Stimulated activated CD4-positive, alpha-beta T cell treated with anti-CD3 and anti-CD28 coated beads, Interleukin-2, amount 100 ng/mL, for 24 hours (primary cell): ENCODE results near the gene BCR.

Experiments used
- DNase-seq, 2 donors: peaks; one replicate each; pipeline ENCODE4 v3.0.0-alpha.2; 2020

BCR gene

DNA sequence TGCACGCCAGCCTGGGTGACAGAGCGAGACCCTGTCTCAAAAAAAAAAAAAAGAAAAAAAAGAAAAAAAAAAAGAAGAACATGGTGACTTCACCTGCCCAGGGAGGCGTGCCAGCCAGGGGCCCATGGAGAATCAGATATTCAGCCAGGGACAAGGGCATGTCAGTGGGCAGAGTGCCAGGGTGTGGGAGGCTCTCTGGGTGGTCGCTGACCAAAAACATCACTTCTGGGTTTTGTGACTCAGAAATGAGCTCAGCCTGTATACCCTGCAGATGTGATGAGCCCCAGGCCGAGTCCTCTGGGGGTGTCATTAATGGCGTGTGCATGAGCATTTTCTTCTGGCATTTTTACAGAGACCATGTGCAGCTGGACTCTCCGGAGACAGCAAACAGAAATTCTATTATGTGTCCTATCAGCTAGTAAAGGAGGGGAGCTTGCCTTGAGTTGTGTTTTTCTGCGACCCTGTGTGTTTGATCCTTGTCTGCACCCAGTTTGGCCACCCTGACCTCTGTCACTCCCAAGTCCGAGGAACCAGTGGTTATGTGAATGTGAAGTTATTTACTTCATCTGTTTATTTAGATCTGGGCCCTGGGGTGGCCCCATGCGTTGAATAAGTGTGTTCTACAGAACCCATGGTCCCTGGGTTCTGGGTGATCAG is 53.6 kb downstream of the BCR start:
- peak; percentile 64 to 73 for DNase-seq

DNA sequence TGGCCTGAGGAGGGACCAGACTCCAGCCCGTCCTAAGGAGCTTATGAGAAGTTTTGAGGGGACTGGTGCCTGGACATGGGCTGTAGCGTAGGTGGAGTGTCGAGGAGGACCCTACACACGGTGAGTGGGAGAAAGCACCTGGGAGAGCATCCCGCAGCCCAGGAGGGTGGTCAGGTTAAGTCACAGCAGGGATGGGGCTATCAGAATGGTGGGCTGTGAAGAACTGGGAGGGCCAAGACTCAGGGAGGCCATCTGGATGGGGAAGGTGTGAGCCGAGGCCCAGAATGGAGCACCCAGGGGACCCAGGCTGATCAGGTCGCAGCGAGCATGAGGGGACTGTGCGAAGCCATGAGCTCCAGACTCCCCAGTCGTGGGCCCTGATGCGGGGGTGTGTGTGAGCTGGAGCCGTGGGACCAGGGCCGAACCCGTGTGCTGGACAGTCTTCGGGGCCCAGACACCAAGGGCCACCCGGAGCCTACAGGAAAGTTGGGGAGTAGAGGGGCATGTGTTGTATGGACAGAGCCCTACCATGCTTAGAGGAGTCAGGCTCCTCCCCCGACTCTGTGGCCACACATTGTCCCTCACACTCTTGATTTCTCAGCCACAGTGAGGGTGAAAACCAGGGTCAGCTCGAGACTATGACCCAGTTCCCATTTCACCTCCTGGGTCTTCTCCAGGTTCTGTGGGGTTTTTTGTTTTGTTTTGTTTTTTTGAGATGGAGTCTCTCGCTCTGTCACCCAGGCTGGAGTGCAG is 54.3 kb downstream of the BCR start:
- no peak for DNase-seq

DNA sequence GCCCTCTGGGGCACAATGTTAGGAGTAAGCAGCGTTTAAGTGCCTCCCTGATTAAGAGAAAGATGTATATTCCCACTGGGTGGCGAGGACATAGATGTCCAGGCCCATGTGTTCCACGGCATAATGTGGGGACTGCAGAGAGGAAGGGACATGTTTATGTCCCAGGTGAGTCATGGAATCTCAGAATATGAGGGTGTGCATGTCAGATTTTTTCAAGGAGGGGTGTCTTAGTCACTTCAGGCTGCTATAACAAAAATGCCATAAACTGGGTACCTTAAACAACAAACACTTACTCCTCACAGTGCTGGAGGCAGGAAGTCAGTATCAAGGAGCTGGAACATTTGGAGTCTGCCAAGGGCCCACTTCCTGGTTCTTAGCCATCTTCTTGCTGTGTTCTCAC is 55.1 kb downstream of the BCR start:
- no peak for DNase-seq

DNA sequence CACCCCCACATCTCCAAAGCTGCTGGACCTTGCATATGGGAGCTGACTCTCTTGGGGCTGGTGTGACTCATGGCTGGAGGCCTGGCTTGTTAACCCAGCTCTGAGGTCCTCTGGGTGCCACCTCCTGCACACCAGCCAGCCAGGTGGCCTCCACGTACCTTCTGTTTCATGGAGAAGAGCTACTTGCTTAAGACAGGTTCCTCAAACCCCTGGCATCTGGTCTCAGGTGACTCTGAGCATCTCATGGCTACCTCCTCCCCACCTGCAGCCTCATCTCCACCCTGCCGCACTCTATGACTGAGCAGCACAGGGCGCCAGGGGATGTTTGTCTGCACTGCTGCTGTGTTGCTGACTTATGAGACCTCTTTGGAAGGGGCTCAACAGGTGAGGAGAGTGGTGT is 55.7 kb downstream of the BCR start:
- no peak for DNase-seq

DNA sequence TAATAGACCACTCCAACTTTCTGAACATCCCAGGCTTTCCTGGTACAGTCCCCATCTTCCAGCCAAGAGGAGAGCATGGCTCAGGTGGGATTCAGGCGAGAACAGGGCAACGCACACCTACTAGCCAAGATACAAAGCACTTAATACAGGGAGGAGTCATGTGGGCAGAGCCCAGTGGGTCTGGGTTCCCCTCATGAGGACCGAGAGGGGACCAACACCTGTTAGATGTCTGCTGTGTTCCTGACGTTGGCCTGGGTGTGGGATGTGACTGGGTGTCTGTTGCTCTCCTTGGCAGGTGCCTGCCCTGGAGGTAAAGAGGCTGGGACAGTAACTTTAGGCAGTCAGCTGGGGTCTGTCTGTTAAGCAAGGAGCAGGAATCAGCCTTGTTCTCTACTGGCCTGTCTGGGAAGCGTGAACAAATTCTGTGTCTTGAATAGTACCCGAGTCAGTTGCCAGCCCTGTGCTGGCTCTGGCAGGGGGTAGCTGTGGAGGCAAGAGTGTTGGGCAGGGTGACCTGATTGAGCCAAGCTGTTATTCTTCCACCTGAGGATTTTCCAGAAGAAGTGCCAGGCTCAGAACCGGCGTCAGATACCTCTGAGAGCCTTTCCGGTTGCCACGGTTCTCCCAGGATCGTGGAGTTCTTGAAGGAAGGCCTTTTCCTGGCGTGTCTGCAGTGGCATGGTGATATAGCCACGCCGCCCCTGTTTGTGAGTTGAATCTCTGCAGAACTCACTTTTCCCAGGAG is 56.3 kb downstream of the BCR start:
- no peak for DNase-seq

DNA sequence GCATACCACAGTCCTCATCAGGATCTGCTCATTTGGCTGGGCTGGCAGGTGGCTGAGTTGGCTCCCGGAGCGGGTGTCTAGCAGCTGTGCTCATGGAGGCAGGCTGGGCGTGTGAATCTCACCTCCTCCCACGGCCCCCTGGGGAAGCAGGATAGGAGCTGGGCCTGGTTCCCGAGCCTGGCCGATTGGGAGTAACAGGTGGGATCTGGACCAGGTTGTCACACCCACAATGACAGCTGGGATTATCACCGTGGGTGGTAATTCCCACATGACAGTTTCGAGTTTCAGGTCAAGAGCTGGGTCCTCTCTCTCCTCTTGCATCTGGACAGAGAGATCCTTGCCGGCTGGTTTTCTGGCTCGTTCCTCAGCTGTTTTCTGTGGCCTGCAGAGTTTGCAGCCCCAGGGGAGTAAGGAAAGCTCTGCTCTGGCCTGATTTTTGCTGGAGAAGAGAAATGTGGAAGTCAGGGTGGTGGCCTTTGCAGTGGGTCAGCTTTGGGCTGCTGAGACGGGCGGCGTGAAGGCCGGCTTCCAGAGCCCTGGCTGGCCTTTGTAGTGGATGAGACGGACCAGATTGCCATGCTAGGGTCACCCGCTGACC is 57.0 kb downstream of the BCR start:
- DNase-seq, result no peak

DNA sequence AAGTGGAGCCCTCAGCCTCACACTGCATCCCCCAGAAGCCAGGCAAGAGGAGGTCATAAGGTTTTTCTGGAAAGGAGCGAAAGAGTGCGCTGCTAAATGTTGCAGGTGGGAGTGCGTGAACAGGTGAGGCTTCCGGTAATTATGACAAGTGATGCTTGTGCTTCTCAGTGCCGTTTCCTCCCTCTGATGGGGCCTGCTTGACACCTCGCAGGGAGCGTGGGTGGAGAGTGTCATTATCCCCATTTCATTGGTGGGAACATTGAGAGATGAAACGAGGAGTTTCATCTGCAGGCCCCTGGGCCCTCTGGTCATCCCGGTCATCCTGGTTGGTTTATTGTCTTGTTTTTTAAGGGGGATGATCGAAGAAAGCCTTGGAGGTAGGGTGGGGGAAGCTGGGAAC is 57.5 kb downstream of the BCR start:
- peak; percentile 57 for DNase-seq

DNA sequence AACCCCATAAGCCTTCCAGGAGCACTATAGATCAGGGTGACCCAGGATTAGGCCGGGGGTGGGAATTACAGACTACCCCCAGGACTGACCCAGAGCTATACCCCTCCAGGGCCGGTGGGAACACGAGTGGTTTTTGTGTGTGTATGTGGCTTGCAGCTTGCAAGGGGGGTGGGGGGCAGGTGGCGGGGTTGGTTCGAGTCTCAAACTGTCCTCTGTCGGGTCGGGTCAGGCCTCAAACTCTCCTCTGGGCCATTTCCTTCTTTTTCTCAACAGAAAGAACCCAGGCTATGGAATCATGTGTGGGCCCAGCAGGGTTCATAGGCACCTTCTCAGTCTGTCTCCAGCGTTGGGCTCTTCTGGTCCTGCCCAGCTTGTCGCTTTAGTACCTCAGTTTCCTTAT is 58.4 kb downstream of the BCR start:
- no peak for DNase-seq

DNA sequence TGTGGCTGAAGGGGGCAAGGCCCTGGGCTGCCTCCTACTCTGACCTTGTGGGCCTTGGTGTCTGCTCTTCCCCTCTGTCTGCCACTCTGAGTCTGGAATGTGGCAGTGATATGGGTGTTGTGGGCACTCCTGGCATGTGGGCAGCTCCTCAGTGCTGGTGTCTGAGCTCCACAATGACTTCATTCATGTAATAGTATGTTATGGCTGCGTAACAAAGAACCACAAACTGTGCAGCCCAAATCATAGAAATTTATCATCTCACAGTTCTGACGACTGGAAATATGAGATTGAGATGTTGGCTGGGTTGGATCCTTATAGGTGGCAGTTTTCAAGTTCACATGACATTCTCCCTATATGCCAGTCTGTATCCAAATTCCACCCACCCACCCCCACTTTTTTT is 59.1 kb downstream of the BCR start:
- no peak for DNase-seq

DNA sequence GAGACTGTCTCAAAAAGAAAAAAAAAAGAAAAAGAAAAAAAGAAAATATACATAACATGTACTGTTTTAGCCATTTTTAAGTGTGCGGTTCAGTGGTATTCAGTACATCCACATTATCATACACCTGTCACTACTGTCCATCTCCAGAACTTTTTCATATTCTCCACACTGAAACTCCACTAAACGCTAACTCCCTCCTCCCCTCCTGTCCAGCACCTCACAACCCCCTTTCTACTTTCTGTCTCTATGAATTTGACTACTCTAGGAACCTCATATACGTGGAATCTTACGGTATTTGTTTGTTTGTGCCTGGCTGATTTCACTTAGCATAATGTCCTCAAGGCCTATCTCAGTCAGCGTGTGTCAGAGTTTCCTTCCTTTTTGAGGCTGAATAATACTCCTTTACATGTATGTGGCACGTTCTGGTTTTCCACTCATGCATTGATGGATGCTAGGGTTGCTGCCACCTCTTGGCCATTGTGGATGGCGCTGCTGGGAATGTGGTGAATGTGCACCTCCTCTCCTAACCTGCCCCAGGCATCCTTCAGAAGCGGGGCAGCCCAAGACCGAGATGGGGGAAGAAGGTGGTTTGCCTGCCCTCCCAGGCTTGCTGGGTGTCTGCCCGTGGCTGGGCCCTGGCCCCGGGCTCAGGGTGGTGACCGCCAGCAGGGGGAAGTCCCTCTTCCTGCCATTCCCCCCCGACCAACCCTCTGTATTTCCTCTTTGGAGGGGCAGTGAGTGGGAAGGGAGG is 60.5 kb downstream of the BCR start:
- peak; percentile 38 to 46 for DNase-seq

DNA sequence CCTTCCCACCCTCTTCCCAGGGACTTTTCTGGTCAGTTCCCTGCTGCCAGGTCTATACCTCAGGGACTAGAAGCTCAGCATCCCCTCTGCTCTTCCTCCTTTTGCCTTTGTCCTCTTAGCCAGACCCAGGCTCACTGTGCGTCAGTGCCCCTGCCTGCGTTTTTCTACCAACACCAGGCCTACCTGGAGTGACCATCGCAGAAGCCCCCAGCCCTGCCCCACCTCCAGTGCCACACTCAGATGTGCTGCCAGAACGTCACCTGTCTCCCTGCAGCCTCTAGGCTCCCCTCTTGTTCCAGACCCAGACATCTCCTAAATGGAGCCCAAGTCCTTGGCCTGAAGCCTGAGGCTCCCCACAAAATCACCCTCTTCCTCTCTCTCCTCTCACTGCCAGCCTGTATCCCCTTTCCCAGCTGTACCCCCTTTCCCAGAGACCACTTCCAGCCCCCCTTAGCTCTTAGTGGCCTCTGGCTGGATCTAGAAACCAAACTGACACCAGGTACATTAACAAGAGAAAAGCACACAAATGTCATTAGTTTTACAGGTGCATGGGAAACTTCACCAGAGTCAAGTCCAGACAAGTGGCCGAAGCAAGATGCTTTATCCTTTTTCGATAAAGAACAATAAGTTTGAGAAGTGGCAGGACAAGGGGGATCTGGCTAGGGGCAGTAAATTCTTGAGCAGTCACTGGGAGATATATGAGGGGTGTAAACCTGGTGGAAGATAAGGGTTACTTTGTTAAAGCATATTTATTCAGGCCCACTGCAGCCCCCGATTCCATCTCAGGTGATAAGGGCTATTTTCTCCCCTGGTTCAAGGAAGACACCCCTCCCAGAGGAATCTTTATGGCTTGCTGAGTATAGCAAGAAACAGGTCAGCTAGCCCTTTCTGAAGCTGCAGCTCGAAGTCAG is 61.5 kb downstream of the BCR start:
- no peak for DNase-seq

DNA sequence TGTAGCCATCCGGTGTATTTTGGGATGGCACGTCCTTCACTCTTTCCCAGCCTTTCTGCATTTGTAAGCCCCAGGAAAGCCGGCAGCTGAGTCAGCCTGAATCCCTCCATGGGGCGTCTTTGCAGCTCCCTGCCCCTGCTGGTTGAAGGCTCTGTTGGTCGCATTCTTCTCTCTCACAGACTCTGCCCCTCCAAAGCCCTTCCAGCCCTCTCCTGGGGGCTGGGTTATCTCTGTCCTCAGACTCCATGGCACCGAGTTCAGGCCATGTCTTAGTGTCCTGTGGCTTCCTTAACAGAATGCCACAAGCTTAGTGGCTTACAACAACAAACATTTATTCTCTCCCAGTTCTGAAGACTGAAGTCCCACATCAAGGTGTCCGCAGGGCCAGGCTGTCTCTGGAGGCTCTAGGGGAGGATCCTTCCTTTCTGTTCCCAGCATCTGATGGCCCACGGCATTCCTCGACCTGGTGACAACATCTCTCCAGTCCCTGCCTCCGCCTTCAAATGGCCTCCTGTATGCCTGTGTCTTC is 62.2 kb downstream of the BCR start:
- no peak for DNase-seq

DNA sequence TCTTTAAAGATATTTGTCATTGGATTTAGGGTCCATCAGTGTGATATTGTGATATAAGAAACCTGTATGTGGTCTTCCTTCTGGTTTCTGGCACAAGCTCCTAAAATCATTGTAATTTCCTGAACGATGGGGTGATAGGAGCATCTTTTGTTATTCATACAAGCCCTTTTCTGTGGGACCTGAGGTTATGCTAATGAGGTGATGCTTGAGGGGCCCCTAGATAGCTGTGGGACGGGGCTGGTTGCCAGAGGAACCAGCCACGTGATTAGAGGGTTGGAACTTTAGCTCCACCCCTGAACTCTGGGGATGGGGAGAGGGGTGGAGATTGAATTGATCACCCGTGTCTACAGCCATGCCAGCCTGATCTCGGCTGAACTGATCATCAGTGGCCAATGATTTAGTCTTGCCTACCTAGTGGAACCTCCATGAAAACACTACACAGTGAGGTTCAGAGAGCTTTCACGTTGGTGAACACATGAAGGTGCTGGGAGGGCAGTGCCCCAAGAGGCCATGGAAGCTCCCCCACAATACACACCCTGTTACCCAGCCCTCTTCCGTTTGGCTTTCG is 62.8 kb downstream of the BCR start:
- DNase-seq, result peak; percentile 68 to 75

DNA sequence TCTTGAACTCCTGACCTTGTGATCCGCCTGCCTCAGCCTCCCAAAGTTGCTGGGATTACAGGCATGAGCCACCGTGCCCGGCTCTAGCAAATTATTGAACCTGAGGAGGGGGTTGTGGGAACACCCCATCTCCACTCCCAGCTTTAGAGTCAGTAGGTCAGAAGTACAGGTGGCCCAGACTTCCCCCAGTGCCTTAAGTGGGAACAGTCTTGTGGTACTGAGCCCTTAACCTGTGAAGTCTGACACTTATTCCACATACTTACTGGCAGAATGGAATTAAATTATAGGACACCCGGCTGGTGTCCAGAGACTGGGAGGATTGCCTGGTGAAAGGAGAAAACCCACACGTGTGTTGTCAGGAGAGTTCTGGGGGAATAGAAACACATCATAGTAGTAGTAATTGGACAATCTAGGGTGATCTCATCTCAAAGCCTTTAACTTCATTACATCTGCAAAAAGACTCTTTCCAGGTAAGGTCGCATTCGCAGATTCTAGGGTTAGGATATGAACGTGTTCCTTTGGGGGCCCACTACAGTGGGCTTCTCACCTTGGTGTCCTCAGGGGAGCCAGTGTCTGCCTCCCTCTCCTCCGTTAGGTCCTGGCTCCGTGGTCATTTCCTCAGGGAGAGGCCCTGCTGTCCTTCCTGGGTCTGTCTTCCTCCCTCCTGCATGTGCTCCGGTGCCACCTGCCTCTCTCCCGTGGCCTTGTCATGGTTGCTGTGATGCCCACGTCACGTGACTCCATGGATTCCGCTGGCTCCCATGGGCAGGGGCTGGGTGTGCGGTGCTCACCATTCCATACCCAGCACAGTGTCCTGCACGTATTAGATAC is 63.8 kb downstream of the BCR start:
- DNase-seq, result no peak

DNA sequence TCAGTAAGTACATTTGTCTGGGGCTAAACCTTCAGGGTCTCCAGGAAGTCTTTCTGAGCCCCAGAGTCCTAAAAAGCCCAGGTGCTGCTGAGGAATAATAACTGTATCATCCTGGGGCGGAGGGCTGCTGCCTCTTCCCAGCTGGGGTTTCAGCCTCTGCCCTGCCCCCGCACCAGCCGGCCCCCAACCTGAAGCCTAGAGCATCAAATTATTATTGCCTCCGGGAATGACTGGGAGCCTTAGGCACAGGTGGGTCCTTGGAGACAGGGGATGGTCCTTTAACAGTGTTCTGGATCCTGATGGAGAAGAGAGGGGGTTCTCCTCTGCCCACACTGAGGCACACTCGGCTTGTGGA is 64.4 kb downstream of the BCR start:
- DNase-seq, result no peak

DNA sequence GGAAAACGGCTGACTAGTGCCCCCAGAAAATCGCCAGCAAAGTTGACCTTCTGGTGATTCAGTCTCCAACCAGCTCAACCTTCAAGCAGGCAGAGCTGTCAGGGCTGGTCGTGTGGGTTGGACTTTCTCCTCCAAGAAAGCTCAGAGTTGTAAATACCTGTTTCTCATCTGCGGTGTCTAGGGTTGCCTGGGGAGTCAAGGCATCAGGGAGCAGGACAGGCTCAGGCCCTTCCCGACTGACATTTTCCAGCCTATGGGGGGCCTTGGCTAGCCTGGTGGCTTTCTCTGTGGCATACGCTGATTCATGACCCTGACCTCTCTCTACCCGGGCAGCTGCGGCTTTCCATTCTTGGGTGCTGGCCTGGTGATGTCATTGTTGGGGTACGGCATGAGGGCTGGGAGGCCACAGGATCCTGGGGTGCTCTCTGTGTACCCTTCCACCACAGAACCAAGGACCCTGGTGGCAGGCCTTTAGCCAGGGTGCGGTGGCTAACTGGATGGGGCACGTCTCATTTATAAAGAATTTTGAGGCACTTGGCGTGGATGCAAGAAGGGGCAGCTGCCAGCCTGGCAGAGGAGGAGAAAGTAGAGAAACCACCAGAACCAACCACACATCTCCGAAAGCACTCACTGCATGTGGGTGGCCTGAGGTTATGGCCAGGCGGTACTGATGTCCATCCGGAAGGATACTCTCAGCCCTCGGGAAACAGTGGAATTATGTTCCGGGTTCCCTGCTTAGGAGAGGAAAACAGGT is 64.9 kb downstream of the BCR start:
- no peak for DNase-seq

DNA sequence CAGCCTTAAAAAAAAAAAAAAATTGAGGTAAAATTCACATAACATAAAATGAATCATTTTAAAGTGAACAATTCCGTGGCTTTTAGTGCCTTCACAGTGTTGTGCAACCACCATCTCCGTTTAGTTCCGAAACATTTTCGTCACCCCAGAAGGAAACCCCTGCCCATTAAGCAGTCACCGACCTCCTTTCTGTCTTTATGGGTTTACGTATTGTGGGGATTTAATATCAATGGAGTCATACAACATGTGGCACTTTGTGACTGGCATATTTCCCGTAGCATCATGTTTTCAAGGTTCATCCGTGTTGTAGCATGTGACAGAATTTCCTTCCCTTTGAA is 65.5 kb downstream of the BCR start:
- DNase-seq, result no peak

DNA sequence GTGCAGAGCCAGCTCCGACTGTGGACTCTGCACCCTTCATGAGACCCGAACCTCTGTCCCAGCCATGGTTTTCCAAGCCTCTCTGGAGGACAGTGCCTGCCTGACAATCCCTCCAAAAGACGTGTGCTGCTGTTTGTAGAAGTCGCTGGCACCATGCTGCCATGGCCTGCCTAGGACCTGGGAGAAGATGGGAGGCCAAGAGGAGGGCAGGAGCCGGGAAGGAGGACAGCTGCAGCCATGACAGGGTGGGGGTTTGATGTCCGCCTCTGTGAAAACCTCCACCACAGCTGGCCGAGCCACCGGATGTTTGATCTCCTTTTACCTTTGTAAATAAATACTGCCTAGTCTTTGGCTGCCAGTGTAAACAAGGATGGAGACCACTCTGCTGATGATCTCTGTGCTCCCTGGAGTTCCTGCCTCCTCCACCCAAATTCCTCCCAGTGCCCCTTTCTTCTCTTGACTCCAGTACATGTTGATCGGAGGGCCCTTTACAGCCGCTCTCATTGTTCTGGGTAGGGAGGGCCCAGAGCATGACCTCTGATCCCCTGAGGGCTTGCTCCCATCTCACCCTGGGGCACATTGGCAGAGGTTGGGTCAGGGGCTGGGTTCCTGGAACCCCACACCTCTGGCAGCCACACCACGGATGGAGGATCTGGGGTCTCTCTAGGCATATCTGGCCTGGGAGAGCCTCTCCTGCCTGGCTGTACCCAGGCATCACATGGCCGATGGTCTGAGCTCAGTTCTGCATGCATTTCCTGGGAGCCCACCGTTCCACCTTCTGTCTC is 66.9 kb downstream of the BCR start:
- no peak for DNase-seq

DNA sequence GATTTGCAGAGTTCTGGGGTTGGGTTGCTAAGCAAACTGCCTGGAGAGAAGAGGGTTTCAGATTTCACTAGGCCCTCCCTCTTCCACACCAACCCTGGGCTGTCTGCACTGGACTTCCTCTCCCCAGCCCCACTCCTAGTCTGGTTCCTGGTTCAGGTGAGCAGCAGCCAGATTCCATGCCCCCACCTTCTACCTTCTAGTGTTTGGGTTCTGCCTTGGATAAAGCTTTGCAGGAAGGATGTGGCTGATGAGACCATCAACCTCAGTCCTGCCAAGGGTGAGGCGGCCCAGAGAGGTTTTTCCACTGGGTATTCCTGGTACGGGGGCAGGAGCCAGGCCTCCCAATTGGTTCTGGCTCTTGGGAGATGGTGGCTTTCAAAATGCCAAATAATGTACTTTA is 68.3 kb downstream of the BCR start:
- no peak for DNase-seq
